Stimulated activated CD4-positive, alpha-beta T cell treated with anti-CD3 and anti-CD28 coated beads, Interleukin-12 subunit alpha, Interleukin-12 subunit beta, amount 100 ng/mL, for 24 hours (primary cell): ENCODE data around the gene PLA2G15.

ENCODE experiments used
- DNase-seq, 2 experiments: peaks; one replicate each; pipeline ENCODE4 v3.0.0-alpha.2; 2020; ENCODE audit warnings: low read depth in 2 of 2

Gene PLA2G15

DNA sequence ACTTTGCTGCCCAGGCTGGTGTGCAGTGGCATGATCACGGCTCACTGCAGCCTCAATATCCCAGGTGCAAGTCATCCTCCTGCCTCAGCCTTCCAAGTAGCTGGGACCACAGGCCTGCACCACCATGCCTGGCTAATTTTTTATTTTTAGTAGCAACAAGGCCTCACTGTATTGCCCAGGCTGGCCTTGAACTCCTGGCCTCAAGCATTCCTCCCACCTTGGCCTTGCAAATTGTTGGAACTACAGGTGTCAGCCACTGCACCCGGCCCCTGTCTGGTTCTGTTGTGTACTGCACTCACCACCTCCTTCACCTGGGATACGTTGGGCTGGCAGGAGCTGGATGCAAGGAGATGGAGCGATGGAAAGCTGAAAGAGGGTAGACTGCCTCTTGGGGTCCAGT is 8.5 kb downstream of the PLA2G15 start:
- no peak for DNase-seq

DNA sequence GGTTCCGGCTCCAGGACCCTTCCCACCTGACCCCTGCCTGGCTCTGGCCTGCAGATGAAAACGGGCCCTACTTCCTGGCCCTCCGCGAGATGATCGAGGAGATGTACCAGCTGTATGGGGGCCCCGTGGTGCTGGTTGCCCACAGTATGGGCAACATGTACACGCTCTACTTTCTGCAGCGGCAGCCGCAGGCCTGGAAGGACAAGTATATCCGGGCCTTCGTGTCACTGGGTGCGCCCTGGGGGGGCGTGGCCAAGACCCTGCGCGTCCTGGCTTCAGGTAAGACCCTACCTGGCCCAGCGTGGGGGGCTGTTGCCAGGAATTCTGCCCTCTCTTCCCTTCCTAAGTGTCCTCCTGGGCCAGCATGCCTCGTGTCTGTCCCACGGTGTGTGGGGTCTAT is 10.5 kb downstream of the PLA2G15 start:
- DNase-seq = no peak

DNA sequence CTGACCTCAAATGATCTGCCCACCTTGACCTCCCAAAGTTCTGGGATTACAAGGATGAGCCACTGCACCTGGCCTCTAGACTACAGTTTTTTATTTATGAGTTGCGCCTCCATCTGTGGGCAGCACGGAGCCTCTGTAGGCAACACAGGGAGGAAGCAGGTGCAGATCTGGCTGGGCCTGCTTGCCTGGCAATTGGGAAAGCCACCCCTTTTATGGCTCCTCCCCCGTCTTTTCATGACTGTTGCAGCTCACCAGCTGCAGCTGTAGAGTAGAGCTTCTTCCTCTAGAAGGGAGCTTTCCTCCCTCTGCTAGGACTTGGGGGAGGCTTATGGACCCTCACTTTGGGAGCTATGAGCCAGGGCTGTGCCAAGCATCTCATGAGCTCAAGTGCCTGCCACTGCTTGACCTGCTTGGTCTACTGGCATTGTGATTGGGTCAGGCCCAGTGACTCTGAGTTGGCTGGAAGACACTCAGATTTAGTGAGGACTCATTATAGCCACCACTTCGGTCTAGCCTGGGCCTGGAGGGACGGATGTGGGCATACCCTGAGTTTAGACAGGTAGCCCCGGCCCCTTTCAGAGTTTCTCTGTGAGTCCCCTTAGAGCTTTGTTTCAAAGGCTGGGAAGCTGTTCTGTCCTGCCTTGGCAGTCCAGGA is 12.2 kb downstream of the PLA2G15 start:
- no peak for DNase-seq

DNA sequence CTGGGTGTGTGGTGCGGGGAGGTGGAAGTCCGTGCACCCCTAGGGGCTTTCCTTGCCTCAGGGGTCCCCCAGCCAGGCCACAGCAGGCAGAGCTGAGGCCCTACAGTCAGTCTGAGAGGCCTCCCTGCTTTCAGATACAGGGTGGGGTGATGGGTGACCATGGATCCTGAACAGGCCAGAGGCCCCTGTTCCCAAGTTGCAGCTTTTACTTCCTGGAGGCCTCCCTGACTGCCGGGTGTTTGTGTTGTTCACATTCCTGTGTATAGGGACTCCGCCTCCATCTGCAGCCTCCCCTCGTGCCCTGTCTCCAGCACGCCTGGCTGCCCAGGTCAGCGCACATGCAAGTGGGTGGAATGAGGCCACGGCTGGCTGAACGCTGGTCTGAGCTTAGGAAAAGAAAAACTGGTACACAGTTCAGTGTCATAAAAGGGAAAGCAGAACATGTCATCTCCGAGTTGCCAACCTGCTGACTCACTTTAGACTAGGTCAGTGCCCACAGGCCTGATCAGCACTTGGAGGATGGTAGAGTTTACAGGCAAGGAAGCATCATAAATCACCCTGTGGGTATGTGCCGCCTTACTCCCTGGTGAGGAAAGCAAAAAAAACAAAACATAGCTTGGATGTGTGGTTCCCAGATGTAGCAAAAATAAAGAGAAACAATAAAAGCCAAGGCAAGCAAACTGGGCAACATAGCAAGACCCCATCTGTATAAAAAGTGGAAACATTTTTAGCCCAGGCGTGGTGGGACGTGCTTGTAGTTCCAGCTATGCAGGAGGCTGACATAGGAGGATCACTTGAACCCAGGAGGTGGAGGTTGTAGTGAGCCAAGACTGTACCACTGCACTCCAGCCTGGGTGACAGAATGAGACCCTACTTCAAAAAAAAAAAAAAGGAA is 13.0 kb downstream of the PLA2G15 start:
- DNase-seq = no peak

DNA sequence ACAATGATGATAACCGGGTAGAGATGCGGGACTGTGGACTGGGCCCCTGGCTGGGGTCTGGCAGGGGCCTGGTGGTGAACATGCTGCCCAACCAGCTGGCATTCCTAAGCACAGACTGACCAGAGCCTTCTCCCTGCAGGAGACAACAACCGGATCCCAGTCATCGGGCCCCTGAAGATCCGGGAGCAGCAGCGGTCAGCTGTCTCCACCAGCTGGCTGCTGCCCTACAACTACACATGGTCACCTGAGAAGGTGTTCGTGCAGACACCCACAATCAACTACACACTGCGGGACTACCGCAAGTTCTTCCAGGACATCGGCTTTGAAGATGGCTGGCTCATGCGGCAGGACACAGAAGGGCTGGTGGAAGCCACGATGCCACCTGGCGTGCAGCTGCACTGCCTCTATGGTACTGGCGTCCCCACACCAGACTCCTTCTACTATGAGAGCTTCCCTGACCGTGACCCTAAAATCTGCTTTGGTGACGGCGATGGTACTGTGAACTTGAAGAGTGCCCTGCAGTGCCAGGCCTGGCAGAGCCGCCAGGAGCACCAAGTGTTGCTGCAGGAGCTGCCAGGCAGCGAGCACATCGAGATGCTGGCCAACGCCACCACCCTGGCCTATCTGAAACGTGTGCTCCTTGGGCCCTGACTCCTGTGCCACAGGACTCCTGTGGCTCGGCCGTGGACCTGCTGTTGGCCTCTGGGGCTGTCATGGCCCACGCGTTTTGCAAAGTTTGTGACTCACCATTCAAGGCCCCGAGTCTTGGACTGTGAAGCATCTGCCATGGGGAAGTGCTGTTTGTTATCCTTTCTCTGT is 14.0 kb downstream of the PLA2G15 start:
- DNase-seq = no peak

DNA sequence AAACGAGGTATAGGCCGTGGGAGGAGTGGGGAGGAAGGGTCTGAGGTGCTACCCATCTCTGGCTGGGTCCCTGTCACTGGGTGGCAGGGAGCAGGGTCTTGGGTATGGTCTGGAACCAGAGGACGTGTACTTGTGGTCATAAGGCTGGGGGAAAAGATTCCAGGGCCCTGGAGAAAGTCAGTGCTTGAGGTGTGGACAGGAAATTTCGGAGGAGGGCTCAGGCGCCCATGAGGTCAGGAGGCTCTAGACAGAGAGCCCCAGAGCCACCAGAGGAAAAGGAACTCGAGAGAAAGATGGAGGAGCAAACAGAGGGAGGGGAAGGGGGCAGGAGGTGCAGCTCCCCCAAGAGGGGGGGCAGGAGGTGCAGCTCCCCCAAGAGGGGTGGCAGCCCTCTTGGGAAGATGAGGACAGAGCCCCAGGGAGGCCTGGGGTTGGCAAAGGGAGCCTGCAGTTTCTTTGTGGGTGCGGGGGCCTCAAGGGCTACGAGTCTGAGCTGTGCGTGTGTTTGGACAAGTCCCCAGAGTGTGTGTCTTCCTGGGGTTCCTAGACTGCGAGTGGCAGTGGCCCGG is 18.5 kb downstream of the PLA2G15 start:
- DNase-seq = no peak

DNA sequence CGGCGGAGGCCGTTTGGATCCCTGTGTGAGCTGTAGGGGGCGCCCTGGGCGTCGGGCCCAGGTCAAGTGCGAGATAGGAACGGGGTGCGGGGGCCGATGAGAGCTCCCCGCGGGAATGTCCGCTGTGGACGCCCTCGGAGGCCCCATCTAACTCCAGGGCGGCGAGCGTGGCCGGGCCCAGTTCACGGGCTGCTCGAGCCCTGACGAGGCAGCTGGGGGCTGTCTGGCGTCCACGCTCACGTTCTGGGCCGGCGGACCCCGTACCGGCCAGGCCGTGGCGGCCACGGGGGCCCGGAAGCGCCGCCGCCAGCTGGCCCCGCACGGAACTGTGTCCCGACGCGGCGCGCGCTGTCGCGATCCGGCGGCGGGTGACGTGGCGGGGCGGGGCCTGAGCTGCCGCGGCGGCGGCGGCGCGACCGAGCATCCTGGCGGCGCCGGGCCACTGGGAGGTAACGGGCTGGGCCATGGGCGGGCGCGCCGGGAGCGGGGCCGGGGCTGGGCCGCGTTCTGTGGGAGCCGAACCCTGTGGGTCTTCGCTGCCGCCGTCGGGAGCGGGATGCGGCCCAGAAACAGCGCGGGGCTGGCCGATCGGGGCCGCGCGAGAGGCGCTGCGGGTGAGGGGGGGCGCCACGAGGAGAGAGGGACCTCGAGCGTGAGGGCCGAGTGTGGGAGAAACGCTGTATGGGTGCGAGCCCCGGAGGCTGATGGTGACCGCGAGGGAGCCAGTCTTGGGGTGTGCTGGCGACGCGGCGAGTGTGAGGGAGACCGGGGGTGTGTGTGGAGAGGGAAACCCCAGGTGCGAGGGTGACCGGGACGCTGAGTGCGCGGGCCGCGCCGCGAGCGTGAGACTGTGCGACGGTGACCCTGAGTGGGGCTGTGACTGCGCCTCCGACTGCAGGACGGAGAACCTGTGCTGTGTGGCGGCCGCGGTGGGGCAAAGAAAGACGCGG is 19.2 kb downstream of the PLA2G15 start, which contains the start of gene SLC7A6:
SLC7A6 (plus strand) TSS at position 399 of the 950 bp plus-strand sequence. CDS start 10,201 bp downstream, outside the sequence.
- DNase-seq = peak; percentile 73 to 83

DNA sequence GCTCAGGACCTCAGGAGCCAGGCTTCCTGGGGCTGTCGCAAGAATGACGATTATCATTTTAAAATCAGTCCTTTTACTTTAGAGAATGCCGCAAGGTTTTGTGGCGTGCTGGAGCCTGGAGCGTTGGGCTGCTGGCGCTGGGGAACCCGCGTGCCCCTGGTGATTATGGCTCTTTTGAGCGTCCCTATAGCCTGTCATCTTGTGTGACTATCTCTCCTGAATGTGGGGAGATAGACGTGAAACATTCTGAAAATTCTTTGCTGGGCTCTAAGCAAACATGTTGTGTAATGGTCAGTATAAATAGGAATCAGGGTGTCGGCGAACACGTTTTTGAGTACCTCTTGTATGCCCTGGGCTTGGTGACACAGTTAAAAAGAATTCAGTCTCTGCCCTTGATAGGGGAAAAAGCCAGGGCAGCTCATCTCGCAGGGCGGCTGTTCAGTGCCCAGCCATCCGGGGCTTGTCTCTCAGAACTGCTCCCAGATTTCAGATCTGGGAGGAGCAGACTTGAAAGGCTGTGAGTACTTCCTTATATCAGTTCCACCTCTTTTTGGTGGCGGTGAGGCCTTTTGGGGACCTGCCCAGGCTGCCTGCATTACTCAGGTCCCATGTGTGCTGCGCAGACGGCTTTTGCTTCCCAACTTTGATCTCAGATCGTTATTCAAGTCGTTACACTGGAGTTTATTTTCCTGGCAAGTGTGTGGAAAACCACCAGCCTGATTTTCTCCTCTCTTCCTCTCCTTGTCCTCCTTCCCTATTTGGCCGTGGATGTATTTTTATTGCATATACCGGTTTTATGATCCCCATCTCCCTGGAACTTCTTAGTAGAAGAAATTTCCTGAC is 20.1 kb downstream of the PLA2G15 start:
- peak in 1 of 2 experiments; percentile 45 for DNase-seq

DNA sequence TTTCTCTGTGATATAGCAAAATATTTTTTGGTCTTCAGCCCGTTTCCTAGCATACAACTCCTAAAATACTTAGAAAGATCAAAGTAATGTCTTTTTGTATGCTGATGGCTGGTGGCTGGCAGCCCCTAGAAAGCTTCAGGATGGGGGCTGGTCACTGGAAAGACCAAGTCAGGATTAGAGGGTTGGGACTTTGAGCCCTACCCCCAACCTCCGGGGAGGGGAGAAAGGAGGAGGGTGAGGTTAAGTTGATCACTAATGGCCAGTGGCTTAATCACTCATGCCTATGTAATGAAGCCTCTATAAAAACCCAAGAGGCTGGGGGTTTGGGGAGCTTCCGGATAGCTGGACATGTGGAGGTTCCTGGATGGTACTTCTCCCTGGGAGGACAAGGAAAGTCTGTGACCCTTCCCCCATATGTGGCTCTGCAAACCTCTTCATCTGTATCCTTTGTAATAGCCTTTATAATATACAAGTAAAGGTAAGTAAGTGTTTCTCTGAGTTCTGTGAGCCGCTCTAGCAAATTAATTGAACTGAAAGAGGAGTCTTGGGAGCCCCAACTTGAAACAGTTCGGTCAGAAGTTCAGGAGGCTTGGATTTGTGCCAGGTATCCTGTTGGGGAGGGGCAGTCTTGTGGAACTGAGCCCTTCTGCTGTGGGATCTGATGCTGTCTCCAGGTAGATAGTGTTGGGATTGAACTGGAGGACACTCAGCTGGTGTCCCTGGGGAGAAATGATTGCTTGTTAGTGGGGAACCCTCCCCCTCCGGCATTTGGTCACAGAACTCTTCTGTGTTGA is 22.6 kb downstream of the PLA2G15 start:
- no peak for DNase-seq

DNA sequence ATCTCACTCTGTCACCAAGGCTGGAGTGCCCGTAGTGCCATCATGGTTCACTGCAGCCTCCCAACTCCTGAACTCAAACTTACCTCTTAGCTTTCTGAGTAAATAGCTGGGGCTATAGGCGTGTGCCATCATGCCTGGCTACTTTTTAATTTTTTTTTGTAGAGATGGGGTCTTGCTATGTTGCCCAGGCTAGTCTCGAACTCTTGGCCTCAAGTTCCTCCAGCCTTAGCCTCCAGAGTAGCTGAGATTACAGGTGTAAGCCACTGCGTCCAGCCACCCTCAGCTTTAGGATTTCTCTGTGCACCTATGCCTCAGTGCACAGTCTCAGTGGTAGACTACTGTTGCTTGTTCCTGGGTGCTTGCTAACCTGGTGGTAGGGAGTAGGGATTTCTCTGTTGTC is 24.6 kb downstream of the PLA2G15 start:
- no peak for DNase-seq

DNA sequence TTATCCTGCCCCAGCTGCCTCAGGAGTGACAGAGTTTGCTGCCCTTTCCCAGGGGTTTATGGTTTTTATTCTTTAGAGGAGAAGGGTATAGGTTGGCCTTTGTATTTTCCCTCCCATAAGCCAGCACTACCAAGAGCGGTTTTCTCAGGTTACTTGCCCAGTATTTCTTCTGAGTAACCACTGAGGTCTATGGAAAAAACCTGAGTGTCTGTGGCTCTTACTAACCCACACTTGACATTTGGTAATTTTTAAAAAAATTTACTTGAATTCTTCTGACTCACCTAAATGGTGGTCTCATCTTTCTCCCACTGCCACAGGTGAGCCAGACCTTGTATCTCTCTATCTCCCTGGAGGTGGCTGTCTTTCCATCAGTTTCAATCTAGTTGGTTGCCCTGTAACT is 25.2 kb downstream of the PLA2G15 start:
- no peak for DNase-seq

DNA sequence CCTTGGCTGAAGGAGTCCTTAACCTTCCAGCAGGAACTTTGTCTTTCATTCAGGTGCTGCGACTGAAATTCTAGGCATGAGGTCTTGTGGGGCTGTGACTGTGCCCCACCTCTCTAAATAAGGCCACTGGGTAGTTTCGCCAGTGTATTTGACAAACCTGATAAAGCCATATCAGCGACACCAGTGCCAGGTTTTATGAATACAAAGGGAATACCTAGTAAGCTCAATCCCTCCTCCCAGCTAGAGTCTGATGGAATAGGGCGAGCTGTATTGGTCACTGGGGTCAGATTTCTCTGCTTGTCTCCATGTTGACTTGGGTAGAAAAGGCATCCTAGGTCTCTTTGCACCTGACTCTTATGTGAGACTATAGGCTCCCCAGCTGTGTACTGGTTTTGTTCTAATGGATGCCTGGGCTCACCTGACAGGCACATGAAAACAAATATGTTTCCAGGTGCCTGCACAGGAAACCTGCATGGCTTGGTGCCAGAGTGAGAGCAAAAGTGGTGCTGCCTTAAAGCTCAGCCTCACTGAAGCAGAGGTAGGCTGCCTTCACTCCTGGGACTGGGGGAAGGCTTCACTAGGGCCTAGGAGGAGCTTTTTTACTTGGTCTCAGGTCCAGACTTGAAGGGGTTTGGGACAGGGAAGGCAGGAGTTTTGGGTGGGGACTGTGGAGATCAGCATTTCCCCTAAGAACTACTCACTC is 27.5 kb downstream of the PLA2G15 start:
- no peak for DNase-seq

DNA sequence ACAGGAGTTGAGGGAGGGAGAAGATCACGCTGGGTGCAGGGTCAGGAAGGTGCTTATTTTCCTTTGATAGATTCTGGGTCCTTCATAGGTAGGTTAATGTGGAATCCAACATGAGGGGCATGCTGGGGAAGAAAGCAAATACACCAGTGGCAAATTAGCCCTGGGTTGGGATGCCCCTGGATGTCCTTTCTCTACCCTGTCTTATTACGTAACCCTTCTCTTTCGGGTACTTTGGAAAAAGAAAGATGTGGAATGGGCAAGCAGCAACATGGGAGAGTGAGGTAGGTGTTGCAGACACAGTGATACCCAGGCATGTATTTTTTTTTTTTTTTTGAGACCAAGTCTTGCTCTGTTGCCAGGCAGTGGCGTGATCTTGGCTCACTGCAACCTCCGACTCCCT is 28.3 kb downstream of the PLA2G15 start:
- no peak for DNase-seq

DNA sequence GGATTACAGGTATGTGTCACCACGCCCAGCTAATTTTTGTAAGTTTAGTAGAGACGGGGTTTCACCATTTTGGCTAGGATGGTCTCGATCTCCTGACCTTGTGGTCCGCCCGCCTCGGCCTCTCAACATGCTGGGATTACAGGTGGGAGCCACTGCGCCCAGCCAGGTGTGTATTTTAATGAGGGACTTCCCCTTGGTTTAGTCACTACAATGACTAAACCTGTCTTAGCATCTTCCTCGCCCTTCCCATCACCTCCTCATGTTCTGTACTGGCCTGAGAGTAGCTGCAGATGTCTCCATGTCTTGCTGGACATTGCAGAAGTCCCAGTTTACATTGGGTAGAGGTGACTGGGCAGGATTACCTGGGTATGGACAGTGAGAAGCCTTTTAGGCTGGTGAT is 28.7 kb downstream of the PLA2G15 start:
- no peak for DNase-seq

DNA sequence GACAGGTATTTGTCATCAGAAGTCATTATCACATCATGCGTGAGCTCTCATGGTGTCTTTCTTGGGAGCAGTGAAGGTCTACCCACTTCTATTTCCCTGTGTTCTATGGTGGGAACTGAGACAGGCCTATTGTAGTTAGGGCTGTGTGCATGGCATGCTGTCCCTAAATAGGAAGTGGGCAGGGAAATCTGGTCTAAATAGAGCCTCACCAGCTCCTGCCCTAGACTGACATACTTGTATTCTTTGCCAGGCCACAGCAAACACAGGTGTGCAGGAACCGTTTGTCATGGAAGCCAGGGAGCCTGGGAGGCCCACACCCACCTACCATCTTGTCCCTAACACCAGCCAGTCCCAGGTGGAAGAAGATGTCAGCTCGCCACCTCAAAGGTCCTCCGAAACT is 29.3 kb downstream of the PLA2G15 start:
- DNase-seq = no peak

DNA sequence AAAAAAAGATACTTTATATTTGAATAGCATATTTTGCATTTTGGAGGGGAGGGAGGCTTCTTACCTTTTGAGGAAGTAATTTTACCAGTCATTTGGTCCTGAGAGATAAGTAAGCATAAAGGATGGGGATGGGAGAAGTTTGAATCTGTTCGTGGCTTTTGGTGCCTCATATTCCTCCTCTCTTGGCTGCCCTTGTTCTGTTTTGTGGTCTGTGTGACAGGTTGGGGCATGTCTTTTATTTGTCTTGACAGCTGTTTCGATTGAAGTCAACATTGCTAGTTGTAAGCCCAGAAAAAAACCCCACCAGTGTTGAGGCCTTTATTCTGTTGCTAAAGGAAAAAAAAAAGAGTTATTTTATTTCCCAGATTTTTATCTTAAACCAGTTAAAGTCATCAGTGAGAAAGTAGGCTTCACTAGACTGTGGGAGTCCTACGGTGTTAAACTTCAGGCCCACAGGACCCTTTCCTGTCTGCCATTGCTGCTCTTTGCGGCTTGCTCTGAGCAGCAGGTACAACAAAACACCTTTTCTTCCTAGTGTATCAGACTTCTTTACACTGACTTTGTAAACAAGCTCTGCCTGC is 30.5 kb downstream of the PLA2G15 start:
- DNase-seq = no peak

DNA sequence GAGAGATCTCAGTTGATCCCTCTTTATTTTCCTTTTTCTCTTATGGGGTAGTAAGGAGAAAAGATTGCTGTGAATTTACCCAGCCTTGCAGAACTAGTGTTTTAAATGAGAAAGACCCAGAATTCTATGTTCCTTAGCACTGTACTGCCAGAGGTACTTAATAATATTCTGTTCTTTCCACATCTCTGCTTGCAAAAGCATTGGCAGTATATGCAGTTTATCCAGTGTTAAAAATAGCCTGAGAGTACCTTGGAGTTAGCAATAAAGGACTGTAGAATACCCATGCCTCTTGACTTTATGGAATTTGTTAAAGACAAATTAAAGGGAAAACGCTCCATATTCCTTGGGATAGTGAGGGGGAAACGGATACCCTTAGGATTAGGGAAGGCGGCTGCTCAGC is 31.1 kb downstream of the PLA2G15 start:
- DNase-seq = no peak
